22Rv1 (cell line): Measurements from ENCODE around the gene NOVA1.

ENCODE experiments used
- ZFX ChIP-seq: fragments of 450-650 bp; IDR thresholded peaks from 2 replicates; pipeline ENCODE4 v1.6.1; 2017; ENCODE audit warnings: antibody characterized with exemption, borderline replicate concordance
- TF ChIP-seq, protein P1 (sequence below): fragments of 450-650 bp; IDR thresholded peaks from 2 replicates; pipeline ENCODE4 v1.5.1; 2017; ENCODE audit warnings: mild to moderate bottlenecking

GRCh38 chr14:26443654-26444053, 154.2 kb downstream of the NOVA1 start:
- TF ChIP-seq, protein P1, sequence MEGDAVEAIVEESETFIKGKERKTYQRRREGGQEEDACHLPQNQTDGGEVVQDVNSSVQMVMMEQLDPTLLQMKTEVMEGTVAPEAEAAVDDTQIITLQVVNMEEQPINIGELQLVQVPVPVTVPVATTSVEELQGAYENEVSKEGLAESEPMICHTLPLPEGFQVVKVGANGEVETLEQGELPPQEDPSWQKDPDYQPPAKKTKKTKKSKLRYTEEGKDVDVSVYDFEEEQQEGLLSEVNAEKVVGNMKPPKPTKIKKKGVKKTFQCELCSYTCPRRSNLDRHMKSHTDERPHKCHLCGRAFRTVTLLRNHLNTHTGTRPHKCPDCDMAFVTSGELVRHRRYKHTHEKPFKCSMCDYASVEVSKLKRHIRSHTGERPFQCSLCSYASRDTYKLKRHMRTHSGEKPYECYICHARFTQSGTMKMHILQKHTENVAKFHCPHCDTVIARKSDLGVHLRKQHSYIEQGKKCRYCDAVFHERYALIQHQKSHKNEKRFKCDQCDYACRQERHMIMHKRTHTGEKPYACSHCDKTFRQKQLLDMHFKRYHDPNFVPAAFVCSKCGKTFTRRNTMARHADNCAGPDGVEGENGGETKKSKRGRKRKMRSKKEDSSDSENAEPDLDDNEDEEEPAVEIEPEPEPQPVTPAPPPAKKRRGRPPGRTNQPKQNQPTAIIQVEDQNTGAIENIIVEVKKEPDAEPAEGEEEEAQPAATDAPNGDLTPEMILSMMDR = no peak
- TF ChIP-seq ZFX = no peak
